Lower lobe of right lung (tissue), 2 donors: ENCODE data around the gene ENOX1. TPM values are rescaled to one million over a fixed set of nuclear protein-coding genes. Genes with fewer than 3 reads are reported as not detected.

ENCODE experiments used
- ATAC-seq, 2 donors: fragments of 200-7000 bp; cut with Tn5 transposase; one replicate each; pipeline ENCODE4 v1.9.1; 2020 to 2022; ENCODE audit warnings: mild to moderate bottlenecking in 2 of 2, moderate library complexity in 2 of 2
- DNase-seq: peaks from one replicate; pipeline ENCODE4 v3.0.0-alpha.2; 2020
- H3K27ac ChIP-seq: fragments of 200-600 bp; one replicate; pipeline ENCODE4 v1.8.0; 2022
- H3K27me3 ChIP-seq: fragments of 200-600 bp; one replicate; pipeline ENCODE4 v1.8.0; 2022; ENCODE audit warnings: low read depth
- H3K36me3 ChIP-seq: fragments of 200-600 bp; one replicate; pipeline ENCODE4 v1.8.0; 2022; ENCODE audit warnings: mild to moderate bottlenecking
- H3K4me1 ChIP-seq: fragments of 200-600 bp; one replicate; pipeline ENCODE4 v1.8.0; 2022
- H3K4me3 ChIP-seq: fragments of 200-600 bp; one replicate; pipeline ENCODE4 v1.8.0; 2022; ENCODE audit warnings: mild to moderate bottlenecking
- H3K9me3 ChIP-seq: fragments of 200-600 bp; one replicate; pipeline ENCODE4 v1.8.0; 2022
- intact Hi-C: fragments of 100-400 bp; cut with DNase I; formaldehyde crosslinking; loops from one replicate; pipeline ENCODE4 v1.11.0; 2022
- total RNA-seq: library from RNA; stranded (reverse); fragmentation: NEBNext Ultra II Directional; extraction: Animal tissue kit (Norgen Biotek cat#: 25700); gene quantifications from one replicate; pipeline ENCODE4 v1.2.1, GENCODE V29; 2021
- TF ChIP-seq, protein P1 (sequence below): fragments of 200-600 bp; IDR thresholded peaks from one replicate; pipeline ENCODE4 v1.8.0; 2022; ENCODE audit warnings: antibody characterized with exemption, mild to moderate bottlenecking
- donor health status: DM: no; HTN: yes; CAD: no; lungs with severe emphysema.

ENOX1 gene
- total RNA-seq, 1 donor from 2014 or later = 2.0 TPM

GRCh38 chr13:43328907-43329306, 457.9 kb downstream of the ENOX1 start:
- TF ChIP-seq, protein P1, sequence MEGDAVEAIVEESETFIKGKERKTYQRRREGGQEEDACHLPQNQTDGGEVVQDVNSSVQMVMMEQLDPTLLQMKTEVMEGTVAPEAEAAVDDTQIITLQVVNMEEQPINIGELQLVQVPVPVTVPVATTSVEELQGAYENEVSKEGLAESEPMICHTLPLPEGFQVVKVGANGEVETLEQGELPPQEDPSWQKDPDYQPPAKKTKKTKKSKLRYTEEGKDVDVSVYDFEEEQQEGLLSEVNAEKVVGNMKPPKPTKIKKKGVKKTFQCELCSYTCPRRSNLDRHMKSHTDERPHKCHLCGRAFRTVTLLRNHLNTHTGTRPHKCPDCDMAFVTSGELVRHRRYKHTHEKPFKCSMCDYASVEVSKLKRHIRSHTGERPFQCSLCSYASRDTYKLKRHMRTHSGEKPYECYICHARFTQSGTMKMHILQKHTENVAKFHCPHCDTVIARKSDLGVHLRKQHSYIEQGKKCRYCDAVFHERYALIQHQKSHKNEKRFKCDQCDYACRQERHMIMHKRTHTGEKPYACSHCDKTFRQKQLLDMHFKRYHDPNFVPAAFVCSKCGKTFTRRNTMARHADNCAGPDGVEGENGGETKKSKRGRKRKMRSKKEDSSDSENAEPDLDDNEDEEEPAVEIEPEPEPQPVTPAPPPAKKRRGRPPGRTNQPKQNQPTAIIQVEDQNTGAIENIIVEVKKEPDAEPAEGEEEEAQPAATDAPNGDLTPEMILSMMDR = no peak
- no peak for ATAC-seq
- H3K27ac ChIP-seq = no peak overlapping the region
- no peaks in the 10 kb centered on the region for H3K36me3 ChIP-seq
- H3K4me1 ChIP-seq = no peaks in the 10 kb centered on the region
- intact Hi-C loops = no loop called here
- H3K27me3 ChIP-seq = no peaks in the 10 kb centered on the region
- H3K4me3 ChIP-seq = no peak overlapping the region
- H3K9me3 ChIP-seq = no peaks in the 10 kb centered on the region
- DNase-seq = no peak

DNA sequence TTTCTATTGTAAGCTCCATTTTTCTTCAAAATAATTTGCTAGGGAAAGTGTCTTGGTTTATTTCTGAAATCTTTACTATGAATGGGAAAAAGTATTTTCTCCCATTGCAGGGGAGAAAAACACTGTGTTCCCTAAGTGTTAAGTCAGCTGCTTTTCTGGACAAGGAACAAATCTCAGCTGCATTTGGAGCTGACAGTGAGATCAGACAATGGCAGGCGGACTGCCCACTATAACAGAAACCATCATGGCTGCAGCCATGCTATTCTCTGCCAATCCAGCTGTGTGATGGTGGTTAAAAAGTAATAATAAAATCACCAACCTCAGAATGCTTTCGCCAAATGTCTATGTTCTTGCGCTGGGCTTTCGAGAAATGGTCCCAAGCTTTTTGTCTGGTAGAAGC, 460.7 kb downstream of the ENOX1 start:
- TF ChIP-seq, protein P1 = no peak
- intact Hi-C loops = no loop called here
- H3K4me3 ChIP-seq = no peak overlapping the region
- no peaks in the 10 kb centered on the region for H3K27me3 ChIP-seq
- no peak for DNase-seq
- no peaks in the 10 kb centered on the region for H3K4me1 ChIP-seq
- no peak for ATAC-seq
- H3K36me3 ChIP-seq = no peaks in the 10 kb centered on the region
- H3K9me3 ChIP-seq = no peaks in the 10 kb centered on the region
- H3K27ac ChIP-seq = no peak overlapping the region

GRCh38 chr13:43325636-43326035, 461.1 kb downstream of the ENOX1 start:
- H3K36me3 ChIP-seq = no peaks in the 10 kb centered on the region
- ATAC-seq (no peak), DNase-seq (no peak)
- TF ChIP-seq, protein P1 = no peak
- H3K27ac ChIP-seq = no peak overlapping the region
- intact Hi-C loops = no loop called here
- no peaks in the 10 kb centered on the region for H3K4me1 ChIP-seq
- no peaks in the 10 kb centered on the region for H3K27me3 ChIP-seq
- H3K4me3 ChIP-seq = no peak overlapping the region
- no peaks in the 10 kb centered on the region for H3K9me3 ChIP-seq

- no peaks in the 10 kb centered on the region for H3K4me1 ChIP-seq
- intact Hi-C loops = no loop called here
- TF ChIP-seq, protein P1 = no peak
- no peak overlapping the region for H3K4me3 ChIP-seq
- ATAC-seq = no peak
- H3K27ac ChIP-seq = no peak overlapping the region
- DNase-seq = no peak
- no peaks in the 10 kb centered on the region for H3K27me3 ChIP-seq
- no peaks in the 10 kb centered on the region for H3K36me3 ChIP-seq
- H3K9me3 ChIP-seq = no peaks in the 10 kb centered on the region
These were observed 462.6 kb downstream of the ENOX1 start for GRCh38 chr13:43324129-43324528.

- no peak overlapping the region for H3K4me3 ChIP-seq
- no peaks in the 10 kb centered on the region for H3K9me3 ChIP-seq
- intact Hi-C loops = no loop called here
- H3K27ac ChIP-seq = no peak overlapping the region
- no peak for ATAC-seq
- TF ChIP-seq, protein P1 = no peak
- H3K4me1 ChIP-seq = peaks cover 10% of the 10 kb centered on the region
- DNase-seq = no peak
- H3K36me3 ChIP-seq = no peaks in the 10 kb centered on the region
- no peaks in the 10 kb centered on the region for H3K27me3 ChIP-seq
These were observed 466.9 kb downstream of the ENOX1 start for GRCh38 chr13:43319617-43320444.
